NCI-H128 (cell line): ENCODE data around the gene HCLS1.

Experiments
- DNase-seq: peaks from one replicate; lab custom pipeline; 2025; ENCODE audit not compliant: unreplicated experiment; lab: John Stamatoyannopoulos, UW

HCLS1 gene

DNA sequence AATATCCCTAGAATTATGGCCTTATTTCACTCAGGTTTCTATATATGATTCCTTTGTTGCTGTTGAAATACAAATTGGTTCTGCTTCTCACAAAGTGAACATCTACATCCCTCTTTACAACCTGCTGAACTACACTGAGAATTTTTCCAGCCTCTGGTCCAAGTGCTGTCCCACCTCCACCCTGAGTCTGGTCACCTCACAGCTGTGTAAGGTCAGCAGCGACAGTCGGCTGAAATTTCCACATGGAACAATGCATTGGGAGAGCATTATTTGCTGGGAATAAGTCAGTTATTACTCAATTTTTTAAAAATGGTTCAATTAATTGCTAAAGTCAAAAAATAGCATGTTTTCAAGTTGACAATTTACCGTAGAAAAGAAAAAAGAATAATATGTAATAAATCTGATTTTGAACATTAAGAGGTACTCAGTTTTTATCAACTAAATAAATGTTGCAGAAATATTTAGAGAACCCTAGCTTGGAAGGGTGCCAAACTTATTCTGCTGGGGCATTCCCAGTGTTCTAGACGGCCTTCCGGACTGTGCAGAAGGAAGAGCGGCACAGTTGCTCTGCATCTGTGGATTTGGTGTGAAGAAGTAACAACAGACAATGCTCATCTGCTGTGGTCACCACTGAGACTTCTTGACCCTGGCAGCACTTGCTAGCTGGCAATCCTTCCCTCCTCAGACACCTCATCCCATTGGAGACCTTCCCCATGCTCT, 1.8 kb downstream of the HCLS1 start:
- DNase-seq = no peak

DNA sequence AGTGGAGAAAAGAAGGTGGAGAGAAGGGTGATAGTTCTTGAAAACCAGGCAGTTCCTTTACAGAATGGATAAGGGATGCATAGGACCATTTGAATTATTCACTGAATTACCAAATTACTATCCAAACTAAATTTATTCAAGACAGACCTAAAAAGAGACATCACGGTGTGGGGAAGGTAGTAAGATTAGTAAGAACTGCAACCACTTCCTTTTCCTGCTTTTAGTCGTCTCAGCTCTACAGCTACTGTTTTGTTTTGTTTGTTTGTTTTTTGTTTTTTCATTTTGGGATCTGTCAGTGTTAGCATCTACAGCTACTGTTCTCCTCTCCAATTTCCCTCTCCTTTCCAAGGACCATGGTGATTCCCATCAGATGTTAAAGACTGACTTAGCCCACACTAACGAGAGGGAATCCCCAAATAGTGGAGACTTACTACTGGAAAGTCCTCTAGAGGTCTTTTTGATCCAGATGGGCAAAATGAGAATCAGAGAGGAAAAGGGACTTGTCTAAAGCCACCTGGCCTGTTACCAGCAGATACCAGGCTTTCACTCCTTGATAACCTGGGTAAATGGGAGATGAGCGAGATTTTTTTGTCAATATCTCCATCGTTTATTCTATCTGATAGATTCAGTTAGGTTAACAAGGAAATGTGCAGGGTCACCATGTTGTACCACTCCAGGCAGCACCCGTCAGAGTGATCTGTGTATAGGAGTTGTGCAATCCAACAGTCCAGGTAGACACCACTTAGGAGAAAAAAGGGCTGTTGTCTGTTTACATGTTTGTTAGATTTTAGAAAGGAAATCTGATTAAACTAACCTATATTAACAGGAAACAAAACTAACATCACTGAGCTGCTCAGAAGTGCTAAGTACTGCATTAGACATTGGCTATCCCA, 6.0 kb downstream of the HCLS1 start:
- no peak for DNase-seq

DNA sequence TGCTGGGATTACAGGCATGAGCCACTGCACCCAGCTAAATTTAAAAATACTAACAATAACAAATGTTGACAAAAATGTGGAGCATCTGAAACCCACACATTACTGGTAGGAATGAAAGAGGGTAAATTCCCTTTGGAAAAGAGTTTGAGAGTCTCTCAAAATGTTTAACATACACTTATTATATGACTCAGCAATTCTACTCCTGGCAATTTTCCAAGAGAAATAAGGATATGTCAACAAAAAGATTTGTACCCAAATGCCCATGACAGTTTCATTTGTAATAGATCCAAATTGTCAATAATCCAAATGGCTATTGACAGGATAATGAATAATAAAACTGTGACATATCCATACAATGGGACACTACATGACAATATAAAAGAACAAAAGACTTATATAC, 9.0 kb downstream of the HCLS1 start:
- no peak for DNase-seq

DNA sequence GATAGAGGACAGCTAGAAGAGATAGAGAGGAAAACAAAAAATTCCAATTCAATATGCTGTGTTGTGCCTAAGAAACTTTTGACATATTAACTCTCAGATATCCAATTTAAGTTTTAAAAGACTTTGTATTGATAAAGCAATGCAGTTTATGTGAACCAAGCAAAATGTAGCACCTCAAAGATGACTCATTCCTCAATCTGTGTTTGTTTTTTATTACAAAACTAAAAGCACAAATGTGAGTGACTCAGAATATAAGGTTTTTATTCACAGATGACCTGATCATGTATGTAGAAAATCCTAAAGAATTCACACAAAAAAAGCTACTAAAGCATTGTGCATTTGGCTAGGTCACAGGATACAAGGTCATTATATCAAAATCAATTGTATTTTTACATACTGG, 11.1 kb downstream of the HCLS1 start:
- no peak for DNase-seq

DNA sequence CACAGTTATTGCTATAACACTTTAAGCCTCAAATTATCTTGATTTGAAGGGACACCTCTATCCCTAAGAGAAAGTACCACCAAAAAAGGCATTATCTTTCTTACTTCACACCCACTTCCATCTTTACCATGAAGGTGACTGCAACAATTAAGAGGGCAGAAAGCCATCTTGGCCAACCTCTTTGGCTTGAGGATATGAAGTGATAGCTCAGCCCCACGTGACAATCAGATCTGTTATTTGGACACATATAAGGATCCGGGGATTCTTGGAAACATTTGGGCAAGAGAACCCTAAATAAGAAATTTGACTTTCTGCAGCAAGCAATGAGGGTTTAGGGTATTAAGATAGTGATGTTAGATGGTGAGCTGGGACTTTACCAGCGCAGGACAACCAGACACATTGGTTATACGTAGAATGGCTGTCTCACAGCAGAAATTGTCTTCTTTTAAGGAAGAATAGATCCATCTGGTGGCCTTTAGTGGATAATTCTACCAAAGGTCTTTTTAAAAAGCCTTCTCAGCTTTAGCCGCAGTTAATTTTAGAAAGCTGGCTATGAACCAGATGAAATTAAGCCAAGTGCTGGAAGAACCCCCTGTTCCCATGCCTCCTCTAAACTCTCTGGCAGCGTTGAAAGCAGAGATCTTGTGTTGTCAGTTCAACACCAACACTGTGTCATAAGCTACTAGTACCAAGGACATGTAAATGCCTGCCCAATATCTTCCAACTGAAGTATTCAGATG, 12.3 kb downstream of the HCLS1 start:
- no peak for DNase-seq

DNA sequence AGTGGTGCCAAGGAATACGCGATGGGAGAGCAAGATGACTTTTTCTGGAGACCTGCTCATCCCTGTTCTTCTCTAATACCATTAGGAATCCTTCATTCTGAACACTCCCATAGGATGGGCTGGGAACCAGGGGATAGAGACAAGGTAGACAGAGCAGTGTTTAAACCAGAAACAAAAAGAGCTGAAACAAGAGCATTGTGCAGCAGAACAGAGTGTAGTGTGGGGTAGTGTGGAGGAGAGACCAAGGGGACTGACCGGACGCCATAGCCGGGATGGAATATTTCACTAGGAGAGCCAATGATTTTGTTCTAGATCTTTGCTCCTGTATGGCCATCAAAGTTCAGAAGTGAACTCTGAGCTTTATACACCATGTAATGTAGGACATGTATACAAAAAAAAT, 15.6 kb downstream of the HCLS1 start:
- no peak for DNase-seq

DNA sequence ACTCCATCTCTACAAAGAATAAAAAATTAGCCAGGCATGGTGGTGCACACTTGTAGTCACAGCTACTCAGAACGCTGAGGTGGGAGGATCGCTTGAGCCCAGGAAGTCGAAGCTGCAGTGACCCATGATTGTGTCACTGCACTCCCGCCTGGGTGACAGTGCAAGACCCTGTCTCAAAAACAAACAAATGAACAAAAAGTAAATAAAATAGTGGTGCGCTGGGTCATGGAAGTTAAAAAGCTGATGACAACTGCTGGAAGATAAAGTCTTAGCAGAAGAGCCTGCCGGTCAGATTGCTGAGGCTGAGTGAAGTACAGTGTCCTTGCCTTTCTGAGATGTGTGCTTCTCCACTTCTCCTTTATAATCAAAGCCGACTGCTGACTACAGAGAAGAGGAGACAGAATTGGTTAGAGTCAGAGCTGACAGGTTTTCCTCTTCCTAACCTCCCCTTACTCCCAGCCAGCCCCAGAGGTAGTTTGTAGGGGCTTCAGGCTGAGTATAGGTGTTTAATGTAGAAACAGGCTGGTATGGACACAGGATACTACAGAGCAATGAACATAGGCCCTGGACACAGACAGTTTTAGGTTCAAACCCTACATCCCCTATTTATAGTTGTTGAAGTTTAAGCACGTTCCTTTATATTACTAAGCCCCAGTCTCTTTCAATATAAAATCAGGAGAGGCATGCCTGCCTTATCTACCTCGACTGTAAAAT, 17.9 kb downstream of the HCLS1 start:
- no peak for DNase-seq

DNA sequence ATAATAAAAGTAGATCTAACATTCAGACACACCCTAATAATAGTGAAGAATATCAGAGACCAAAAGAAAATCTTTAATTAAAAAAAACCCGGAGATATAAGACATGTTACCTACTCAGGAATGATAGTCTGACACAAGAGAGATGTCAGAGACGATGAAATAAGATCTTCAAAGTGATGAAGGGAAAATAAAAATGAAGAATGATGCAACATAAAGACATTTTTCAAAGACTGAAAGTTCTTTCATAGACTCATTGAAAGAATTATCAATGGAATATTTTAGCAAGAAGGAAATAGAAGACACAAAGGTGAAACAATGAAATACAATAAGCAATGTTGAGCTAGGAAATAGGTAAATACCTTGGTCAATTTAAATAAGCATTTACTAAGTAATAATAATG, 19.6 kb downstream of the HCLS1 start:
- no peak for DNase-seq

DNA sequence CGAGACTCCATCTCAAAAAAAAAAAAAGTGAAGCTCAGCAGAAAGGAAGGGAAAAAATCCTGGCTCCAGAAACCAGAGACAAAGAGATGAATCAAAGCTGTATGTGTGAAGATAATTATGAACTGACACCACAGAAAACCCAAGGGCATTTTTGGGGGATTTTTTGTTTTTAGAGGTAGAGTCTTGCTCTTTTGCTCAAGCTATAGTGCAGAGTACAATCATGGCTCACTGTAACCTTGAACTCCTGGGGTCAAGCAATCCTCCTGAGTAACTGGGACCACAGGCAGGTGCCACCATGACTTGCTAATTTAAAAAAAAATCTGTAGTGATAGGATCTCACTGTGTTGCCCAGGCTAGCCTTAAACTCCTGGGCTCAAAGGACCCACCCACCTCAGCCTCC, 22.8 kb downstream of the HCLS1 start:
- no peak for DNase-seq

DNA sequence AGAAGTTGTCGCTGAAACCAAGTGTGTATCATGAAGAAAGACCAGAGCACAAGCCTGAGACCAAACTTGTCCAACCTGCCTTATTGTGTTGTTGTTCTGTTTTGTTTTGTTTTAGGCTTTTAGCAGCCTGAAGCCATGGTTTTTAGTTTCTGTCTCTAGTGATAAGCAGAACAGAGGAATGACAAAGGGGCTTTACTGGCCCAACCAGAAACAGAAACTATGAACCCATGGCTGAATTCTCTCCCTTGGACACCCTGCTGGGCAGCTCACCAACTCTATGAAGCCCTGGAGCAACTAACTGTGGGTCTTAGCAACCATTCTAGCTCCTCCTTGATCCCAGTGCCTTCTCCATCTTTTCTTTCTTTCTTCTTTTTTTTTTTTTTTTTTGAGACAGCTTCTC, 30.3 kb downstream of the HCLS1 start:
- DNase-seq = no peak

DNA sequence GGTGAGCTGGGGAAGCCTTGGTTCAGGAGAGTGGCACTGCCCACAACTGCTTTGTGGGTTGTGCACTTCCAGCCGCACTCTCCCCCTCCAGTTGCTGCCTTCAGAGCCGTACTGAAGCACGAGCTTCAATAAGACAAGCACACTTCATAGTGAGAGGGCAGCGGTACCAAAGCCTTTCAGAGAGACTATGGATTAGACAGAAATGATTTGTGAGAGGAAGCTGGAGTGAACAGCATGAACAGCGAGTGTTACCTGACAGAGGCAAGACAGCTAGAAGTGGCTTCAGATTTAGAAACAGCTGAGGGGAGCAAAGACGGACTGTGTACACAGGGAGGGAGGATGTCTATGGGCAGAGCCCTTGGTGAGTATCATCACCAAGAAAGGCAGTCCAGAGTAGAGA, 31.1 kb downstream of the HCLS1 start:
- no peak for DNase-seq

DNA sequence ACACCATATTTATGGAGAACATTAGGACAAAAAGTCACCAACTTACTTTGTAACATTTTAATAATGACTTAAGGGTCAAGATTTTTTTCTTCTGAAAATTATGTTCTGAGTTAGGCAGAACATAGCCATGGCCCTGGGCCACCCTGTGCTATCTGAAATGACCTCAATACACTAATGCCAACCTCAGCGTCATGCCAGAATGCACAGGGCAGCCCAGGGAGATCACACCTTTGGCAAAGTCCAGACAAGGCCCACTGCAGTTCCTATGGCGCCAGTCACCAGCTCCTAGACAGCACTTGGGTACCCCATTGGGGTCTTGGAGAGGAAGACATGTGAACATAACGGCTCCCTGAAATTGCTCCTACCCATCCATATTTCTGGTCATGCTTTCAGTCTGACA, 33.1 kb downstream of the HCLS1 start:
- no peak for DNase-seq

DNA sequence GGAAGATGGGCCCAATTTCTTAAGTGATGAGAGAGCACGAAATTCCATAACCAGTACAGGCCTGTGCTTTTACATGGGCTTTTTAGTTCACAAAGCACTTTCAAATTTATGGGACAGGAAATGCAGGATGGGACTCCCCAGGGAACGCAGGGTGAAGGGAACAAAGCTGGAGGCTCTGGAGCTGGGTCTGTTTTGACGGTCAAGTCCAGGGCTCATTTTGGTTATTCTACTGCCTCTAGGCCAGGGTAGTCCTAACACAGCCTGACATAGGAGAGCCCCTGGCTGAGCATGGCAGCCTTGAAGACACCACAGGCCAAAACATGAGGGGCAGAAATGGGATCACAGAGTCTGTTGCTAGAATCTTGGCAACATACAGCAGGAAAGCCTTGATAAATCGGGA, 33.5 kb downstream of the HCLS1 start:
- DNase-seq = no peak

DNA sequence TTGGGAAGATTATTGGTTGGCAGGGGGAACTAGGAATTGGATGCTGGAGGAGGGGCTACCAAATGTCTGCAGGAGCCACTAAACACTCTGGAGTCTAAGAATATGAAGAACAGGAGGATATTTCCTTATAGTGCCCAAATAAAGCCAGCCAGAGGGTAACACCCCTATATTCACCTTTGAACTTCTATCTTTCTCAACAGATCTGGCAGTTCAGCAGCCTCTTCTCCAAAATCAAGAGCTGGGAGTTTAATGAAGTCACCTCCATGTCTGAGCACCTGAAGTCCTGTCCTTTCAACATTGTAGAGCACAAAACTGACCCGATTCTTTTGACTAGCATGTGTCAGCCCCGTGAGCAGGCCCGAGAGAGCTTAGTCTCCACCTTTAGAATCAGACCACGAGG, 34.2 kb downstream of the HCLS1 start:
- DNase-seq = no peak

DNA sequence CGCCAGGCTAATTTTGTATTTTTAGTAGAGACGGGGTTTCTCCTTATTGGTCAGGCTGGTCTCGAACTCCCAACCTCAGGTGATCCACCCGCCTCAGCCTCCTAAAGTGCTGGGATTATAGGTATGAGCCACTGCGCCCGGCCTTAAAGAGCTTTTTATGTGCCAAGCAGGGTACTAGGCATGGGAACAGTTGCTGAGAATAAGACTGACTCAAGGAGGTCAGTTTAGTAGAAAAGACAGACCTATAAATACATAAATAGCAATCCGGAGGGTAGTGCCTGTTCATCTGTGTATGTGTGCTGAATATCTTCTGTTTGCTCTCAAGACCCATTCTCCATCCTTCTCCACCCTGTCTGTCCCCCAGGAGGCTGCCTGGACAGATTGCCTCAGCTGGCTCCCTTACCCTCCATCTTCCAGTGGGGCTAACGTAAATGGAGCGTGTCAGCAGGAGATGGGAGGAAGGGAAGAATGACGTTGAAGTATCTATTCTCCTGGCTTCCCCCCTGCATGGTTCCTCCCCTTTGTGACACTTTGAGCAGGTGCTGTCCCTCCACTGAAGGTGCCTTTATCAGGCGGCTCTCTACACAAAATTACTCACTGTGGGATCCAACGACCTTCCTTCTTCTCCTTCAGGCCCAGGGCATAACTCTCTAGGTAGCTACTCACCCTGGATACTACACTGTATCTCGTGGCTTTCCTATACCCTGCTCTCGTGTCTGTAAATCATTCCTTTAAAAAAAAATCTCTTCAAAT, 36.4 kb downstream of the HCLS1 start:
- no peak for DNase-seq

DNA sequence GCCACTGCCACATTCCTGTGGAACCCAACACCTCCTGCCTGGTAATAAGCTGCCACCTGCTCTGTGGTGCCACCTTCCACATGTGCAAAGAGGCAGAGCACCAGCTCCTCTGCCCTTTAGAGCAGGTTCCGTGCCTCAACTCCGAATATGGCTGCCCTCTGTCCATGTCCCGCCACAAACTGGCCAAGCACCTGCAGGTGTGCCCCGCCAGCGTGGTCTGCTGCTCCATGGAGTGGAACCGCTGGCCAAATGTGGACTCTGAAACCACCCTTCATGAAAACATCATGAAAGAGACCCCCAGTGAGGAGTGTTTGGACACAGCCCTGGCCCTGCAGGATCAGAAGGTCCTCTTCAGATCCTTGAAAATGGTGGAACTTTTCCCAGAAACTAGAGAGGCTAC, 39.2 kb downstream of the HCLS1 start:
- DNase-seq = no peak

DNA sequence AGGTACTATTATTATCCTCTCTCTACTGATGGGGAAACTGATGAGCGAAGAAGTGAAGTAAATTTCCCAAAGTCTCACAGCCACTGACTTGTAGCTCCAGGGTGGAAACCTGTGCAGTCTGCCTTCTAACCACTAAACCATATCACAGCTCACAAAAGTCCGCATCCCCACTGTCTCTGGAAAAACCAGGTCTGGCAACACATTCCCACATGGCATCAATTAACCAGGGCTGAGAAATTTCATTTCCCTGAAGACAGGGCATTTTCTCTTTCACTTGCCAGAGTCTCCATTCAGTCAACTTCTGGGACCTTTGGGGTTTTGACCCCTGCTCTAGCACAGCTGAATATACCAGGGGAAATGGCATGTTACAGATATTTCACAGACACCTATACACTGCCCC, 41.0 kb downstream of the HCLS1 start:
- no peak for DNase-seq

DNA sequence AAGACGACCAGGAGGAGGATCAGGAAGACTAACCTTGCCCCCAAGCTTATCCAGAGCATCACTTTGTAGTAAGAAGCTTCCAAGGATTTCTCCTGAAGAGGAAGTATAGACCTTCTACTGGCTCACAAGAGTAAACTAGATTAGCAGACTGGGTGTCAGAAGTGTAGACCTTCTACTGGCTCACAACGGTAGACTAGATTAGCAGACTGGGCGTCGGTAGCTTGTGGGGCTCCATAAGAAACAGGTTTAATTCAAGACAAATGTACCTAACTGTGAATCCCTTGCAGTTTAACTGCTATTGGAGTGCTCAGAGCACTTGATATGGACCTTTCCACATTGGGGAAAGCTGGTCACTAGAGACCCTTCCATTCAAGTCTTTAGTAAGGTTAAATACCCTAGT, 54.6 kb downstream of the HCLS1 start:
- DNase-seq = no peak

DNA sequence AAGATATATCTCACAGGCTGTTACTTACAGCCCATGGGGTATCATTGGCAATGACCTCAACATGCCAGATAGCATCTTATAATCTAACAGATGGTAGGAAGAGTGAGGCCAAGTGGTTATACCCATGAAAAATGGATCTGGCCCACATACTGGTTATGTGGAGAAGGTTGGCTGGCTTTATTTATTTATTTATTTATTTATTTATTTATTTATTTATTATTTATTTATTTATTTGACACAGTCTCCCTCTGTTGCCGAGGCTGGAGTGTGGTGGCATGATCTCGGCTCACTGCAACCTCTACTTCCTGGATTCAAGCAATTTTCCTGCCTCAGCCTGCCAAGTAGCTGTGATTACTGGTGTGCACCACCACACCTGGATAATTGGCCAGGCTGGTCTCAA, 55.9 kb downstream of the HCLS1 start:
- no peak for DNase-seq

DNA sequence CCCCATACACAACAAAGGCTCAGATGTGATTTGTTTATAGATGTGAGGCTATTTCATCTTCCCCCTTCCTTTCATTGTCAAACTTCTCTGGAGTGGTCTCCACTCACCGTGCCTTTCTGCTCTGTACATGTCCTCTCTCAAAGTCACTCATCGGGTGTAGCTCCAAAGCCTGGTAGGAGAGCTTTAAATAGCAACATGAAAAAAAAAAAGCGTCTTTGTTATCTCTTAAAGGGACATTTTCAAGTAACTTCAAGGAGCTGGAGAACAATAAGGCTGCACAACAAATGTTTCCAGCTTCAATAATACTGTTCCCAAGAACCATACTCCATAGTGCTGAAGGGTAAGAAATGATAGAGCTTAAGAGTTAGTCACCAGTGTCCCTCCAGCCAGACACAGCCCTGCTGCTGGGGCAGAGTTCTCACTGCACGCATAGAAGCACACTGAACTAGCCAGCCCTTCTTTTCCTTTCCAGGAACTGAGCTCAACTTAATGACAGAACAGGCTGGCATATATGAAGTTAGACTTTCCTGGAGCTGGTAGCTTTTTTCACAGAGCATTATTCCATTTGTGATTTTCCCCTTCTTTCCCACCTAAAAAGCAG, 59.4 kb downstream of the HCLS1 start:
- no peak for DNase-seq
